ENCODE data around the gene ARHGAP25. TPM values are rescaled to one million over a fixed set of nuclear protein-coding genes. Genes with fewer than 3 reads are reported as not detected.

Gene ARHGAP25
- total and polyA plus RNA-seq, 2 of the 4 experiments (the other 2 are of a cell fraction) = 0.29 to 0.36 TPM

- no peak for DNase-seq
- Histone ChIP-seq H3K27me3 (ENCODE audit: control insufficient read depth, insufficient read depth, low read length) (no peaks in the 10 kb centered on the region), H4K8ac (ENCODE audit: low read depth in 2 of 2, low read length in 2 of 2) (peak overlapping the region in 1 of 2 experiments; percentile 73; a peak in 2 of 4 replicates), H2BK20ac (ENCODE audit: low read depth, low read length) (peak overlapping the region; percentile 59; the same call in 1 of the 2 replicates), H2BK15ac (ENCODE audit: low read depth, low read length) (peak overlapping the region; percentile 13; the same call in 2 of the 3 replicates), H3K4me1 (ENCODE audit: control insufficient read depth, insufficient read depth, low read length) (peaks cover 38% of the 10 kb centered on the region), H3K14ac (replicated peaks; ENCODE audit: low read depth, low read length) (peak overlapping the region; percentile 40), H3K27ac (ENCODE audit: insufficient read depth, low read length) (no peak overlapping the region), H2BK5ac (ENCODE audit: low read depth, low read length, poor library complexity, severe bottlenecking) (peak overlapping the region; percentile 70), H3K79me1 (ENCODE audit: low read depth in 1 of 2, low read length in 2 of 2) (no peaks in the 10 kb centered on the region), H3K9me1 (ENCODE audit: insufficient read depth, low read length) (peaks cover 22% of the 10 kb centered on the region), H2AK9ac (replicated peaks; ENCODE audit: low read depth, low read length, poor library complexity) (peak overlapping the region; percentile 20), H3K56ac (ENCODE audit: extremely low read depth, insufficient read depth, low read length) (no peak overlapping the region), H3K9me3 (ENCODE audit: control insufficient read depth, insufficient read depth, low read length) (no peaks in the 10 kb centered on the region), H2AFZ (replicated peaks; ENCODE audit: low read length, poor library complexity) (no peak overlapping the region), H3K4me2 (ENCODE audit: low read depth, low read length) (no peak overlapping the region), H2BK120ac (ENCODE audit: low read depth, low read length) (peak overlapping the region; percentile 43), H3K23ac (ENCODE audit: low read depth, low read length) (no peak overlapping the region), H3K4ac (ENCODE audit: low read depth, low read length) (peak overlapping the region; percentile 49), H4K91ac (ENCODE audit: insufficient read depth, low read depth, low read length) (peak overlapping the region; percentile 65), H3K36me3 (ENCODE audit: control insufficient read depth, insufficient read depth, low read length) (no peaks in the 10 kb centered on the region), H3K4me3 (ENCODE audit: insufficient read depth, low read depth, low read length) (no peak overlapping the region), H3K18ac (ENCODE audit: low read depth, low read length) (no peak overlapping the region; the same call in 1 of the 2 replicates), H2AK5ac (ENCODE audit: low read depth, low read length) (peak overlapping the region; percentile 76), H4K5ac (ENCODE audit: low read depth, low read length) (no peak overlapping the region), H4K20me1 (ENCODE audit: insufficient read depth, low read length) (no peaks in the 10 kb centered on the region), H3K9ac (ENCODE audit: low read depth, low read length) (no peak overlapping the region; the same call in 1 of the 2 replicates)
- BruUV-seq (replicated peaks) = no TSS peak
- in situ Hi-C loops (cut with MboI; ENCODE audit: low sequenced_read_pairs) = no loop called here
- WGBS, 2 experiments (ENCODE audit: extremely low coverage in 2 of 2, insufficient read length in 1 of 2) = 97% methylated on average over 5 of the region's 19 CpGs; no CpG with 5 or more reads in 1 of the 2 experiments
- no peak for ATAC-seq (ENCODE audit: low read depth)
- TF ChIP-seq ELK1 (IDR thresholded peaks at IDR 0.05; ENCODE audit: borderline replicate concordance, low read depth, low read length) (no peak), FOS (IDR thresholded peaks at IDR 0.05; ENCODE audit: low read depth, low read length) (no peak), POLR2A (IDR thresholded peaks at IDR 0.05; ENCODE audit: low read depth, low read length) (no peak), CEBPB (IDR thresholded peaks at IDR 0.05; ENCODE audit: low read depth, low read length) (no peak), NFE2L2 (IDR thresholded peaks at IDR 0.05; ENCODE audit: low read depth, low read length) (no peak), MAFK (IDR thresholded peaks at IDR 0.05; ENCODE audit: low read depth, low read length) (no peak), CTCF (conservative IDR thresholded peaks at IDR 0.05; ENCODE audit: low read depth, low read length) (no peak), CHD1 (IDR thresholded peaks at IDR 0.05; ENCODE audit: low read depth, low read length) (no peak), USF2 (IDR thresholded peaks at IDR 0.05; ENCODE audit: low read depth, low read length) (no peak), MXI1 (IDR thresholded peaks at IDR 0.05; ENCODE audit: borderline replicate concordance, low read depth, low read length) (no peak), RCOR1 (IDR thresholded peaks at IDR 0.05; ENCODE audit: insufficient replicate concordance, low read length) (no peak), BHLHE40 (IDR thresholded peaks at IDR 0.05; ENCODE audit: low read depth, low read length) (no peak), MAZ (IDR thresholded peaks at IDR 0.05; ENCODE audit: borderline replicate concordance, low read depth, low read length) (no peak), RAD21 (IDR thresholded peaks at IDR 0.05; ENCODE audit: low read length) (no peak)
- intact Hi-C loops (cut with micrococcal nuclease) = loop anchor here (5.0 kb wide), 1 partner anchor 40 kb away; no protein-coding TSS in a partner anchor
- dilution Hi-C loops (cut with HindIII; ENCODE audit: low sequenced_read_pairs, unreplicated experiment) = no loop called here
- POLR2A ChIA-PET (ENCODE audit: unreplicated experiment) = no interaction called here
- CTCF ChIA-PET = interaction anchor here (1.2 kb wide), 1 partner anchor 144 kb away, joined by 3 read pairs; no protein-coding TSS in a partner anchor
These were observed 32.7 kb downstream of the ARHGAP25 start for GRCh38 chr2:68767031-68767961.
